ENCODE data around the gene ABHD5. TPM values are rescaled to one million over a fixed set of nuclear protein-coding genes. Genes with fewer than 3 reads are reported as not detected.

Gene ABHD5
- total RNA-seq, 1 experiment from 2014 or later, result 10.5 TPM

- Histone ChIP-seq H3K9me3 (ENCODE audit: control insufficient read depth, insufficient read depth, low read depth, low read length) (no peaks in the 10 kb centered on the region), H3K27ac (ENCODE audit: low read length) (no peak overlapping the region), H3K4me1 (ENCODE audit: control insufficient read depth, insufficient read depth, low read length) (no peaks in the 10 kb centered on the region), H3K36me3 (ENCODE audit: control insufficient read depth, insufficient read depth, low read length) (no peaks in the 10 kb centered on the region), H3K4me3 (ENCODE audit: low read depth in 2 of 2, low read length in 2 of 2) (no peak overlapping the region), H3K27me3 (ENCODE audit: control insufficient read depth, insufficient read depth, low read length) (no peaks in the 10 kb centered on the region)
- no peak for ATAC-seq
- intact Hi-C loops (cut with micrococcal nuclease; ENCODE audit: unreplicated experiment) (no loop called here), in situ Hi-C loops (cut with HindIII; ENCODE audit: low pct_unique_long_range_greater_than_20kb, low sequenced_read_pairs) (no loop called here)
- DNase-seq (ENCODE audit: low read depth, low spot score), result no peak
- ChIA-PET CTCF (no interaction called here), POLR2A (no interaction called here)
- no peak for TF ChIP-seq REST (IDR thresholded peaks at IDR 0.05; ENCODE audit: insufficient read depth in 1 of 2, low read depth in 2 of 2, low read length in 1 of 2)
- no peak for TF ChIP-seq POLR2AphosphoS5 (IDR thresholded peaks at IDR 0.05; ENCODE audit: low read depth, low read length)
- no peak for TF ChIP-seq CTCF (IDR thresholded peaks at IDR 0.05)
- no peak for TF ChIP-seq TCF7L2 (IDR thresholded peaks at IDR 0.05; ENCODE audit: low read depth, low read length)
- TF ChIP-seq SIN3A (IDR thresholded peaks at IDR 0.05; ENCODE audit: borderline replicate concordance, insufficient read depth, low read depth, low read length), result no peak
- no TSS peak for BruUV-seq (replicated peaks)
Observed at GRCh38 chr3:43710607-43711006, 19.9 kb downstream of the ABHD5 start.

- TF ChIP-seq CTCF (IDR thresholded peaks at IDR 0.05), result no peak
- TF ChIP-seq REST (IDR thresholded peaks at IDR 0.05; ENCODE audit: insufficient read depth in 1 of 2, low read depth in 2 of 2, low read length in 1 of 2), result no peak
- no peak for TF ChIP-seq SIN3A (IDR thresholded peaks at IDR 0.05; ENCODE audit: borderline replicate concordance, insufficient read depth, low read depth, low read length)
- TF ChIP-seq POLR2AphosphoS5 (IDR thresholded peaks at IDR 0.05; ENCODE audit: low read depth, low read length), result no peak
- TF ChIP-seq TCF7L2 (IDR thresholded peaks at IDR 0.05; ENCODE audit: low read depth, low read length), result no peak
- H3K27ac ChIP-seq (ENCODE audit: low read length), result no peak overlapping the region
- ATAC-seq, result no peak
- BruUV-seq (replicated peaks), result no TSS peak
- ChIA-PET POLR2A (no interaction called here), CTCF (no interaction called here)
- H3K4me1 ChIP-seq (ENCODE audit: control insufficient read depth, insufficient read depth, low read length), result no peaks in the 10 kb centered on the region
- in situ Hi-C loops (cut with HindIII; ENCODE audit: low pct_unique_long_range_greater_than_20kb, low sequenced_read_pairs), result no loop called here
- H3K27me3 ChIP-seq (ENCODE audit: control insufficient read depth, insufficient read depth, low read length), result no peaks in the 10 kb centered on the region
- no peak overlapping the region for H3K4me3 ChIP-seq (ENCODE audit: low read depth in 2 of 2, low read length in 2 of 2)
- H3K36me3 ChIP-seq (ENCODE audit: control insufficient read depth, insufficient read depth, low read length), result peaks cover 2% of the 10 kb centered on the region; the same call in 1 of the 2 replicates
- intact Hi-C loops (cut with micrococcal nuclease; ENCODE audit: unreplicated experiment), result no loop called here
- DNase-seq (ENCODE audit: low read depth, low spot score), result no peak
- H3K9me3 ChIP-seq (ENCODE audit: control insufficient read depth, insufficient read depth, low read depth, low read length), result no peaks in the 10 kb centered on the region
Observed at GRCh38 chr3:43718296-43718695, 27.6 kb downstream of the ABHD5 start.

Data from Panc1 (cell line).